Thyroid gland (tissue), 4 donors: ENCODE results near the gene RAD54L. TPM values are rescaled to one million over a fixed set of nuclear protein-coding genes. Genes with fewer than 3 reads are reported as not detected.

ENCODE experiments used
- DNase-seq, 2 donors: peaks; one replicate each; pipeline ENCODE4 v3.0.0-alpha.2; 2019
- H3K27ac ChIP-seq, 3 donors: fragments of 200-600 bp; sonication (generic); 1 replicate in 2 of 3; 2 replicates in 1 of 3; pipeline ENCODE4 v1.5.1; 2016 to 2019; ENCODE audit warnings: mild to moderate bottlenecking in 1 of 3, moderate library complexity in 1 of 3
- H3K27me3 ChIP-seq: fragments of 200-600 bp; sonication (generic); one replicate; pipeline ENCODE4 v1.5.1; 2019
- H3K36me3 ChIP-seq, 2 donors: fragments of 200-600 bp; sonication (generic); one replicate each; pipeline ENCODE4 v1.5.1; 2016 to 2019
- H3K4me1 ChIP-seq, 2 donors: fragments of 200-600 bp; sonication (generic); one replicate each; pipeline ENCODE4 v1.5.1; 2017 to 2019
- H3K4me3 ChIP-seq, 3 donors: fragments of 200-600 bp; sonication (generic); replicated peaks in 1 of 3; 1 replicate in 2 of 3; 2 replicates in 1 of 3; pipeline ENCODE4 v1.5.1; 2016; ENCODE audit warnings: mild to moderate bottlenecking in 1 of 3
- H3K9me3 ChIP-seq: fragments of 200-600 bp; sonication (generic); one replicate; pipeline ENCODE4 v1.5.1; 2017
- POLR2A ChIP-seq, 2 donors: fragments of 450-650 bp; IDR thresholded peaks; one replicate each; pipeline ENCODE4 v1.6.1; 2017; ENCODE audit warnings: antibody characterized with exemption in 2 of 2, mild to moderate bottlenecking in 2 of 2, moderate library complexity in 1 of 2
- WGBS, 2 donors: methylation state at CpG; one replicate each; pipeline ENCODE4 v1.1.5; 2017; 5-methylcytosine and 5-hydroxymethylcytosine counted together
- intact Hi-C: fragments of 100-400 bp; cut with DNase I; formaldehyde crosslinking; loops from one replicate; pipeline ENCODE4 v1.15.1; 2023
- total RNA-seq, 4 donors: library from RNA; depleted of rRNA; stranded (reverse); fragments of >200 nt; gene quantifications; one replicate each; pipeline ENCODE4 v1.2.3, GENCODE V29; 2016
- TF ChIP-seq, protein P1 (sequence below), 6 experiments: fragments of 200-600 bp in 3 of 6; fragments of 450-650 bp in 3 of 6; sonication (generic) in 3 of 6; IDR thresholded peaks; one replicate each; pipeline ENCODE4 v1.5.1; 2016 to 2019; ENCODE audit warnings: antibody characterized with exemption in 6 of 6, mild to moderate bottlenecking in 2 of 6, inconsistent platforms in 1 of 6, moderate library complexity in 1 of 6

RAD54L gene
- total RNA-seq, 4 donors from 2014 or later, result 0.27 to 1.7 (median 0.61) TPM

DNA sequence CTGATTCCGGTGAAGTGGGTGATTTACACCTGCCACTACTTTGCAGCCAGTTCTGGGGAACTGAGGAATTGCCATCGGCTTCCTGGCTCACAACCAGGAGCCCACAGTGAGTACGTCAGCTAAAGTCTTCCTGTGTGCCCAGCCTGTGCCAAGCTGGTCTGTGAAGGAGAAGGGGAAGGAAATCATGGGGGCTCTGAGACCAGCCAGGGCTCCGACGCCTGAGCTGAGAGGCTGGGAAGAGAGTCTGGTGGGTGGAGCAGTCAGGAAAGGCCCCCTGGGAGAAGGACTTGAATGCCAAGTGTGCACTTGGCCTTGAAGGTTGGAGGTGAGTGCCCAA lies 43.2 kb upstream of the RAD54L start:
- no peaks in the 10 kb centered on the region for H3K9me3 ChIP-seq
- peak in 1 of 2 donors; percentile 67 for TF ChIP-seq POLR2A (IDR thresholded peaks at IDR 0.05)
- TF ChIP-seq, protein P1, sequence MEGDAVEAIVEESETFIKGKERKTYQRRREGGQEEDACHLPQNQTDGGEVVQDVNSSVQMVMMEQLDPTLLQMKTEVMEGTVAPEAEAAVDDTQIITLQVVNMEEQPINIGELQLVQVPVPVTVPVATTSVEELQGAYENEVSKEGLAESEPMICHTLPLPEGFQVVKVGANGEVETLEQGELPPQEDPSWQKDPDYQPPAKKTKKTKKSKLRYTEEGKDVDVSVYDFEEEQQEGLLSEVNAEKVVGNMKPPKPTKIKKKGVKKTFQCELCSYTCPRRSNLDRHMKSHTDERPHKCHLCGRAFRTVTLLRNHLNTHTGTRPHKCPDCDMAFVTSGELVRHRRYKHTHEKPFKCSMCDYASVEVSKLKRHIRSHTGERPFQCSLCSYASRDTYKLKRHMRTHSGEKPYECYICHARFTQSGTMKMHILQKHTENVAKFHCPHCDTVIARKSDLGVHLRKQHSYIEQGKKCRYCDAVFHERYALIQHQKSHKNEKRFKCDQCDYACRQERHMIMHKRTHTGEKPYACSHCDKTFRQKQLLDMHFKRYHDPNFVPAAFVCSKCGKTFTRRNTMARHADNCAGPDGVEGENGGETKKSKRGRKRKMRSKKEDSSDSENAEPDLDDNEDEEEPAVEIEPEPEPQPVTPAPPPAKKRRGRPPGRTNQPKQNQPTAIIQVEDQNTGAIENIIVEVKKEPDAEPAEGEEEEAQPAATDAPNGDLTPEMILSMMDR (IDR thresholded peaks at IDR 0.05), result no peak
- peaks cover 31 to 39% of the 10 kb centered on the region in 2 donors for H3K4me1 ChIP-seq
- WGBS, 2 donors, result 0 to 9% methylated on average over 5 of the region's 5 CpGs
- intact Hi-C loops, result no loop called here
- H3K27ac ChIP-seq, result peak overlapping the region; percentile 72 to 97 (median 84)
- peak overlapping the region; percentile 26 to 93 (median 52) for H3K4me3 ChIP-seq
- H3K36me3 ChIP-seq, result no peaks in the 10 kb centered on the region
- H3K27me3 ChIP-seq, result no peaks in the 10 kb centered on the region
- DNase-seq, result peak; percentile 84 to 88

DNA sequence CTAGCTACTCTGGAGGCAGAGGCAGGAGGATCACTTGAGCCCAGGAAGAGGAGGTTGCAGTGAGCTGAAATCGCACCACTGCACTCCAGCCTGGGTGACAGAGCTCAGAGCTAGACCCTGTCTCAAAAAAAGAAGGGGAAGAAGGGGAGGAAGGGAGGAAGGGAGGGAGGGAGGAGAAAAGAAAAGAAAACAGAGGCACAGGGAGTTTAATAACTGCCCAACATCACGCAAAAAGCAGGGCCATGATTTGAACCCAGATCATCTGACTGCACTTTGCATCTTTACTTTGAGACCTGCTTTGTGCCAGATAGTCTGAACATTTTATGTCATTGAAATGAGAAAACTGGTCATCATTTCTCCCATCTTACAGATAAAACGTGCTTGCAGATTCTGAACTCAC lies 42.4 kb upstream of the RAD54L start:
- WGBS, 2 donors, result 72 to 76% methylated on average over 3 of the region's 3 CpGs
- intact Hi-C loops, result no loop called here
- Histone ChIP-seq H3K36me3 (no peaks in the 10 kb centered on the region), H3K27me3 (no peaks in the 10 kb centered on the region), H3K4me3 (peak overlapping the region in 1 of 3 donors; percentile 93), H3K27ac (peak overlapping the region; percentile 72 to 97 (median 84)), H3K4me1 (peaks cover 31 to 38% of the 10 kb centered on the region in 2 donors), H3K9me3 (no peaks in the 10 kb centered on the region)
- DNase-seq, result no peak
- TF ChIP-seq, protein P1 (IDR thresholded peaks at IDR 0.05), result no peak
- no peak for TF ChIP-seq POLR2A (IDR thresholded peaks at IDR 0.05)

DNA sequence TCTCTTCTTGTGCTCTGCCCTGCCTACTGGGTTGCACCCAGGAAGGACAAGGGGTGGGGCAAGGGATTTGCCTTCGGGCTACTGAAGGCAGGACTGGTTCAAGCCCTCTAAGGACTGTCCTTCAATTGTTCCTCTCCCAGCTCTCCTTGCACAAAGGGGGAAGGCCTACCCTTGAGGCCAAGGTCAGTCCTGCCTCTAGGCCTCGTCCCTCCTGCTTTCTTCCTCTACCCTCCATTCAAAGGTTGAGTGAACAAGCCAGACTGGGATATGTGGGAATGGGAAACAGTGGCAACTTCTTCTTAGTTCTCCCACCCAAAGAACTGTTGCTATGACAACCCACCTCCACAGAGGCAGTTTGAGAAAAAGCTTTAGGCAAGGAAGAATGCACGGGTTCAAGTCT lies 41.8 kb upstream of the RAD54L start:
- Histone ChIP-seq H3K36me3 (no peaks in the 10 kb centered on the region), H3K27ac (peak overlapping the region; percentile 42 to 97 (median 84))
- 64 to 71% methylated on average over 3 of the region's 3 CpGs for WGBS, 2 donors

DNA sequence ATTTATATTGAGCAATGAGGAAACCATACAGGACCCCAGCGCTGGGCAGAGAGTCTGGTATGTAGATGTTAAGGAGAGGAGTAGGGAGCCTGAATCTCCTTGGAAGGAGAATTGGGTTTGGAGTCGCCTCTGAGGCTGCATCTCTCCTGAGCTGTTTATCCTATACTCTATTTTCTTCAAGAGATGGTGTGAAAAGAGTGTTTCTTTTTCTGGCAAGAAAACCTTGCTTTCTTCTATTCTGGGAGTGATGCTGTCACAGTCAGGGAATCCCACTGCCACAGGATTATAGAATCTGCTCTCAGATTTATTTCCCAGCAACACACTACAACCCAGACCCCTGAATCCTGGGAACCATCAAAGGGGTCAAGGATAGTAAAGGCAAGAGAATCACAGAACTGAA lies 41.2 kb upstream of the RAD54L start:
- no peaks in the 10 kb centered on the region for H3K27me3 ChIP-seq
- H3K4me1 ChIP-seq, result peaks cover 31 to 38% of the 10 kb centered on the region in 2 donors
- intact Hi-C loops, result no loop called here
- H3K36me3 ChIP-seq, result no peaks in the 10 kb centered on the region
- no peaks in the 10 kb centered on the region for H3K9me3 ChIP-seq
- no peak overlapping the region for H3K4me3 ChIP-seq
- DNase-seq, result no peak
- WGBS, 2 donors, result 77 to 89% methylated on average over 2 of the region's 2 CpGs
- TF ChIP-seq, protein P1 (IDR thresholded peaks at IDR 0.05), result no peak
- no peak for TF ChIP-seq POLR2A (IDR thresholded peaks at IDR 0.05)
- peak overlapping the region; percentile 42 to 97 (median 84) for H3K27ac ChIP-seq

More for the DNA sequence above, 41.8 kb upstream of the RAD54L start:
- DNase-seq, result no peak
- H3K9me3 ChIP-seq, result no peaks in the 10 kb centered on the region
- intact Hi-C loops, result no loop called here
- H3K4me3 ChIP-seq, result no peak overlapping the region
- H3K4me1 ChIP-seq, result peaks cover 31 to 38% of the 10 kb centered on the region in 2 donors
- H3K27me3 ChIP-seq, result no peaks in the 10 kb centered on the region
- TF ChIP-seq POLR2A (IDR thresholded peaks at IDR 0.05), result no peak
- TF ChIP-seq, protein P1 (IDR thresholded peaks at IDR 0.05), result no peak

DNA sequence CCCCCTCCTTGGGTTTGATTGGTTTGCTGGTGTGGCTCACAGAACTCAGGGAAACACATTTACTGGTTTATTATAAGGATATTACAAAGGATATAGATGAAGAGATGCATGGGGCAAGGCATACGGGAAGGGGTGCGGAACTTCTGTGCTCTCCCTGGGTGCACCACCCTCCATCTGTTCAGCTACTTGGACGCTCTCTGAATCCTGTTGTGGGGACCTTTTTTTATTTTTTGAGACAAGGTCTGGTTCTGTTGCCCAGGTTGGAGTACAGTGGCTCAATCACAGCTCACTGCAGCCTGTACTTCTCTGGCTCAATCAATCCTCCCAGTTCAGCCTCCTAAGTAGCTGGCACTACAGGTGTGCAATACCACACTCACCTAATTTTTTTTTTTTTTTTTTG lies 37.0 kb upstream of the RAD54L start:
- H3K27me3 ChIP-seq, result no peaks in the 10 kb centered on the region
- TF ChIP-seq POLR2A (IDR thresholded peaks at IDR 0.05), result no peak
- TF ChIP-seq, protein P1 (IDR thresholded peaks at IDR 0.05), result no peak
- H3K4me3 ChIP-seq, result no peak overlapping the region
- intact Hi-C loops, result no loop called here
- DNase-seq, result no peak
- WGBS, 2 donors, result 90 to 100% methylated on average over 3 of the region's 3 CpGs
- peaks cover 14 to 16% of the 10 kb centered on the region in 2 donors for H3K4me1 ChIP-seq
- no peak overlapping the region for H3K27ac ChIP-seq
- no peaks in the 10 kb centered on the region for H3K36me3 ChIP-seq
- no peaks in the 10 kb centered on the region for H3K9me3 ChIP-seq
